Activated naive CD8-positive, alpha-beta T cell treated with anti-CD3 and anti-CD28 coated beads for 36 hours (primary cell): ENCODE measurements around the gene SLAMF6. TPM values are rescaled to one million over a fixed set of nuclear protein-coding genes. Genes with fewer than 3 reads are reported as not detected.
A peak's percentile ranks its signal among the peaks of the same experiment; 100 is the strongest.
"Not testable (repeated sequence)": the region's sequence is repeated elsewhere in the genome, so short reads cannot be mapped to it uniquely, and the experiment has no call there.

Experiments used
- DNase-seq: peaks from one replicate; pipeline ENCODE4 v3.0.0; 2021
- H3K27ac Mint-ChIP-seq: one replicate; pipeline ENCODE4 v1.8.0; 2022; ENCODE audit warnings: mild to moderate bottlenecking, moderate library complexity, mixed read lengths
- H3K27me3 Mint-ChIP-seq: one replicate; pipeline ENCODE4 v1.8.0; 2022; ENCODE audit warnings: mild to moderate bottlenecking, mixed read lengths
- H3K36me3 Mint-ChIP-seq: one replicate; pipeline ENCODE4 v1.8.0; 2021; ENCODE audit warnings: mild to moderate bottlenecking, mixed read lengths
- H3K4me1 Mint-ChIP-seq: one replicate; pipeline ENCODE4 v1.8.0; 2021; ENCODE audit warnings: mixed read lengths
- H3K4me3 Mint-ChIP-seq: one replicate; pipeline ENCODE4 v1.8.0; 2022; ENCODE audit warnings: mild to moderate bottlenecking, moderate library complexity, mixed read lengths
- H3K9me3 Mint-ChIP-seq: one replicate; pipeline ENCODE4 v1.8.0; 2022; ENCODE audit warnings: mixed read lengths
- total RNA-seq, 2 experiments: library from RNA; stranded (reverse); gene quantifications; one replicate each; pipeline ENCODE4 v1.2.3, GENCODE V29; 2021

SLAMF6 gene
- total RNA-seq, 2 experiments from 2014 or later = 46.8 to 48.1 TPM

DNA sequence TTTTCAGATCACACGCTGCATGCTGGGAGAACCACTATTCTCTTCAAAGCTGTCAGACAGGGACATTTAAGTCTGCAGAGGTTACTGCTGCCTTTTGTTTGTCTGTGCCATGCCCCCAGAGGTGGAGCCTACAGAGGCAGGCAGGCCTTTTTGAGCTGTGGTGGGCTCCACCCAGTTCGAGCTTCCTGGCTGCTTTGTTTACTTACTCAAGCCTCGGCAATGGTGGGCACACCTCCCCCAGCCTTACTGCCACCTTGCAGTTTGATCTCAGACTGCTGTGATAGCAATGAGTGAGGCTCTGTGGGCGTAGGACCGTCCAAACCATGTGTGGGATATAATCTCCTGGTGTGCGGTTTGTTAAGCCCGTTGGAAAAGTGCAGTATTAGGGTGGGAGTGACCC is 42.3 kb downstream of the SLAMF6 start:
- H3K4me3 Mint-ChIP-seq = not testable (repeated sequence)

GRCh38 chr1:160479091-160479490 is 44.0 kb downstream of the SLAMF6 start:
- H3K4me3 Mint-ChIP-seq, H3K27me3 Mint-ChIP-seq, H3K27ac Mint-ChIP-seq, DNase-seq: not testable (repeated sequence)
- Mint-ChIP-seq H3K36me3 (peaks cover 36% of the 10 kb centered on the region), H3K4me1 (peaks cover 17% of the 10 kb centered on the region), H3K9me3 (peaks cover 32% of the 10 kb centered on the region)

More for the DNA sequence above, 42.3 kb downstream of the SLAMF6 start:
- not testable (repeated sequence) for H3K27me3 Mint-ChIP-seq, DNase-seq
- Mint-ChIP-seq H3K9me3 (peaks cover 37% of the 10 kb centered on the region), H3K4me1 (peaks cover 18% of the 10 kb centered on the region), H3K36me3 (peaks cover 47% of the 10 kb centered on the region), H3K27ac (peak overlapping the region; percentile 67)

DNA sequence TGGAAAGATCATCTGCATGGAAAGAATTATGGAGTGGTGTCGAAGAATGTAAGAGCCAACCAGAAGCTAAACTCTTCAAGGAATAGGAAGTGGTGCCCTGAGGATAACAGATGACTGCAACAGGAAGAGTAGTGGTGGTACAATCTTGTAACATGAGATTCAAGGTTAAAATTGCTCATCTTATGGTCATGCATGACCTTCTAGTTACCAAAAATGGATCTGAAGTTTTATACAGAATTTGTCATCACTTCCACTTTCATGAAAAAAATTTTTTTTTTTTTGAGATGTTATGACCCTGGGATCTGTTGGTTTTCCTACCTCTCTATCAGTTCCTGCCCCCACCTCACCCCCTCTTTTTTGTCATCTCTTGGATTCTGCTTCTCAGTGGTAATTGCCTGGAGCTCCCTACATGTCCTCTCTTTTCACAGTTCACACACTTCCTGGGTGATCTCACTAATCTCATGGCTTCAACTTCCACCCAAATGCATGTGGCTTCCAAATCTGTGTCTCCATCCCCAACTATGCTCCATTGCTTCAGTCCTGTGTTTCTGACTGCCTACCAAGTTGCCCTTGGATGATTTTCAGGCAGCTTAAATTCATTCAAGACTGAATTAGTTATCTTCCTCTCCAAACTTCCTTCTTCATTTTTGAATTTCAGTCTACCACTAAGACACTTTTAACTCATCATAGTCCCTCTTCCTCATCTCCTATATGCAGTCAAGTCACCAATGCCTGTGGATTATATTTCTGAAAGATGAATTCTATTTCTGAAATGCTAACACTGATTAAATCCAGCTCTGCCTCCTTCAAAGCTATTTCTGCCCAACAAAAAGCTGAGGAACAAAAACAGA is 48.4 kb downstream of the SLAMF6 start:
- H3K27me3 Mint-ChIP-seq = no peaks in the 10 kb centered on the region
- H3K4me1 Mint-ChIP-seq = peaks cover 6% of the 10 kb centered on the region
- peaks cover 12% of the 10 kb centered on the region for H3K9me3 Mint-ChIP-seq

GRCh38 chr1:160472112-160472511 is 50.9 kb downstream of the SLAMF6 start:
- DNase-seq = no peak
- no peaks in the 10 kb centered on the region for H3K9me3 Mint-ChIP-seq
- peaks cover 19% of the 10 kb centered on the region for H3K4me1 Mint-ChIP-seq
- H3K27me3 Mint-ChIP-seq = no peaks in the 10 kb centered on the region
- peaks cover 11% of the 10 kb centered on the region for H3K36me3 Mint-ChIP-seq
- H3K27ac Mint-ChIP-seq = no peak overlapping the region
- H3K4me3 Mint-ChIP-seq = no peak overlapping the region

More for the DNA sequence above, 48.4 kb downstream of the SLAMF6 start:
- Mint-ChIP-seq H3K4me3 (no peak overlapping the region), H3K27ac (no peak overlapping the region), H3K36me3 (peaks cover 13% of the 10 kb centered on the region)
- DNase-seq = no peak

GRCh38 chr1:160471253-160471652 is 51.8 kb downstream of the SLAMF6 start:
- no peaks in the 10 kb centered on the region for H3K27me3 Mint-ChIP-seq
- peaks cover 28% of the 10 kb centered on the region for H3K4me1 Mint-ChIP-seq
- H3K9me3 Mint-ChIP-seq = no peaks in the 10 kb centered on the region
- H3K27ac Mint-ChIP-seq = no peak overlapping the region
- H3K4me3 Mint-ChIP-seq = no peak overlapping the region
- no peak for DNase-seq
- peaks cover 18% of the 10 kb centered on the region for H3K36me3 Mint-ChIP-seq

DNA sequence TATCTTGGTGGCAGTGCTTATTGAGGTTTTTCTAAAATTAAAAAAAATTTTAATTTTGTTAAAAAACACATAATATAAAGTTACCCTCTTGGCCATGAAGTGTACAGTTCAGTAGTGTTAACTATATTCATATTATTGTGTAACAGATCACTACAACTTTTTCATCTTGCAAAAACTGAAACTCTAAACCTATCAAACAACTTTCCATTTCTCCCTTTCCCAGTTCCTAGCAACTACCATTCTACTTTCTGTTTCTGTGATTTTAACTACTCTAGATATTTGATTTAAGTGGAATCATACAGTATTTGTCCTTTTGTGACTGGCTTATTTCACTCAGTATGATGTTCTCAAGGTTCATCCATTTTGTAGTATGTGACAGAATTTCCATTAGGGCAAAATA is 55.5 kb downstream of the SLAMF6 start:
- no peak for DNase-seq
- H3K27me3 Mint-ChIP-seq = no peaks in the 10 kb centered on the region
- peaks cover 35% of the 10 kb centered on the region for H3K36me3 Mint-ChIP-seq
- H3K4me1 Mint-ChIP-seq = peaks cover 56% of the 10 kb centered on the region
- H3K27ac Mint-ChIP-seq = peak overlapping the region; percentile 94
- H3K4me3 Mint-ChIP-seq = no peak overlapping the region
- H3K9me3 Mint-ChIP-seq = peaks cover 11% of the 10 kb centered on the region

DNA sequence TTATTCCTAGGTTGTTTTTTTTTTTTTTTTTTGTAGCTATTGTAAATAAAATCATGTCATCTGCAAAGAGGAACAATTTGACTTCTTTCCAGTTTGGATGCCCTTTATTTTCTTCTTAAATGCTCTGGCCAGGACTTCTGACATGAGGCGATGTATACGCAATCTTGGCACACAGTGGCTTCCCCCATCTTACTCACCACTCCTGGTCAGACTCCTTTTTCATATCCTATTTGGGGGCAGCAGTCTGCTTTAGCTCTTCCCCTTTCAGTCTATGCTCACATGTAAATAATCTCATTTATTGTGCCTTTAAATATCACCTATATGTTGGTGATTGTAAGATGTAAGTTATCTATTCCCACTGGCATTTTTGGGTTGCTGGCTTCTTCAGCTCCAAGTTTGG is 56.1 kb downstream of the SLAMF6 start:
- peaks cover 11% of the 10 kb centered on the region for H3K9me3 Mint-ChIP-seq
- peak overlapping the region; percentile 83 for H3K27ac Mint-ChIP-seq
- H3K27me3 Mint-ChIP-seq = no peaks in the 10 kb centered on the region
- H3K36me3 Mint-ChIP-seq = peaks cover 35% of the 10 kb centered on the region
- H3K4me3 Mint-ChIP-seq = no peak overlapping the region
- H3K4me1 Mint-ChIP-seq = peaks cover 60% of the 10 kb centered on the region
- DNase-seq = no peak

GRCh38 chr1:160465123-160465522 is 57.9 kb downstream of the SLAMF6 start:
- H3K4me3 Mint-ChIP-seq = no peak overlapping the region
- H3K27ac Mint-ChIP-seq = peak overlapping the region; percentile 83
- peaks cover 35% of the 10 kb centered on the region for H3K36me3 Mint-ChIP-seq
- H3K9me3 Mint-ChIP-seq = peaks cover 11% of the 10 kb centered on the region
- H3K4me1 Mint-ChIP-seq = peaks cover 75% of the 10 kb centered on the region
- no peak for DNase-seq
- no peaks in the 10 kb centered on the region for H3K27me3 Mint-ChIP-seq

DNA sequence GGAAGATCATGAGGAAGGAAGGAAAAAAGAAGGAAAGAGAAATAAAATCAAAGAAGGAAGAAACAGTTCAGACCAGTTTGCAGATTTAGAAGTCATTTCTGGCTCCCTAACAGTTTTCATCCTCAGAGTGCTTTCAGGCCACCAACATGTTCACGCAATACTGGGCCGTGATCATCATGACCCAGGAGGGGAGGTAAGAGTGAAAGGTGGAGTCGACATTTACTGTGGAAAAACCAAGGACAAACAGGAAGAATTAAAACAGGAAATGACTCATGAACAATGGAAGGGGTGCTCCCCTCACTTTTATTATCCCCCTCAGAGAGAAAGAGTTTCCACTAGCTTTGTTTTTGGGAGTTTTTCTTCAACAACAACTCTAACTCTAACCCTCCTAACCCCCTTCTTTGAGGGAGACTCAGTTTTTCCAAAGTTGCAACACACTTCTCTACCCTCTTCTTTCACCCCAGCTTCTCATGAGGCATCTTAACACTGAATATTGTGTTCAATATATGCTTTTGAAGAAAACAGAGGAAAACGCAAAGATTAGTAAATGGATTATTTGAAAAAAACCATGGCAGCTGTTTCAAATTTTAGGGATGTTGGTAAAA is 62.3 kb downstream of the SLAMF6 start:
- H3K27me3 Mint-ChIP-seq = no peaks in the 10 kb centered on the region
- peaks cover 79% of the 10 kb centered on the region for H3K4me1 Mint-ChIP-seq
- H3K27ac Mint-ChIP-seq = peak overlapping the region; percentile 99
- DNase-seq = peak; percentile 54
- H3K36me3 Mint-ChIP-seq = peaks cover 22% of the 10 kb centered on the region
- peak overlapping the region; percentile 77 for H3K4me3 Mint-ChIP-seq
- H3K9me3 Mint-ChIP-seq = peaks cover 10% of the 10 kb centered on the region

DNA sequence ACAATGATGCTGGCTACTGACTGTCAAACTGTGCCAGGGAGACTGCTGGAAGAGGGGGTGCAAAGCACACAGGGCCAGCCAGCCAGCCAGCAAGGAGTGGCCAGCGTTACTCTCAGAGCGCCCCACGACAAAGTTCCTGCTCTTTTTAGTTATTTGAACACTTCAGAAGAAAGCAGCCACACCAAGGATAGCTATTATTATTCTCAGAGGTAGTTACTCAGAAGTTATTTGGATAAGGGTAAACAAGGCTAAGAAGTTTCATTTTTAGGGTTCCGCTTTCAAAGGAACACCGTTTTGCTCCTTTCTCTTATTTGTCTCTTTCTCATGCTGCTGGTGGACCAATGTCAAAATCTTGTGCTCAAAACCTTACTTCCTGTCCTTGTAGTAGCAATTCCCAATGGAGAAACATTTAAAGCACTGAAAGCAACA is 62.8 kb downstream of the SLAMF6 start:
- Mint-ChIP-seq H3K4me1 (peaks cover 81% of the 10 kb centered on the region), H3K36me3 (peaks cover 20% of the 10 kb centered on the region), H3K4me3 (peak overlapping the region; percentile 77)

DNA sequence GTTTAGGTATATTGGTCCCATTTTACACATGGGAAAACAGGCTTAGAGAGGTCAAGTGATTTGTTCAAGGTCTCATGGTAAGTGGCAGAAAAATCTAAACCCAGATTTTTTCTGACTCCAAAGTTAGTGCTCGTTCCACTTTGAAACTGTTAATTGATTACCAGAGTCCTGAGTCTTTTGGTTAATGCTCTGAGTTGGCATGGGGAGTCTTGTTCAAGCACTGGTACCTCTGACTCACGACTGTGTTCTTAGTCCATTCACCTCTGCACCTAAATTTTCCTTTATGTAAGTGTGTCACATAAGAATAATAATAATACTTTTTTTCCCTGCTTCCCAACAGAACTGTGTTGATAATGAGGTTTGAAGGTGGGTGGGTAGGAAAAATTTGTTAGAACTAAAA is 63.4 kb downstream of the SLAMF6 start:
- H3K27me3 Mint-ChIP-seq = no peaks in the 10 kb centered on the region
- peaks cover 17% of the 10 kb centered on the region for H3K36me3 Mint-ChIP-seq
- DNase-seq = no peak
- H3K9me3 Mint-ChIP-seq = peaks cover 4% of the 10 kb centered on the region
- peak overlapping the region; percentile 77 for H3K4me3 Mint-ChIP-seq
- H3K4me1 Mint-ChIP-seq = peaks cover 82% of the 10 kb centered on the region
- peak overlapping the region; percentile 99 for H3K27ac Mint-ChIP-seq

More for the DNA sequence above, 62.8 kb downstream of the SLAMF6 start:
- Mint-ChIP-seq H3K27ac (peak overlapping the region; percentile 99), H3K27me3 (no peaks in the 10 kb centered on the region), H3K9me3 (peaks cover 6% of the 10 kb centered on the region)
- DNase-seq = peak; percentile 22

GRCh38 chr1:160459056-160459455 is 64.0 kb downstream of the SLAMF6 start:
- H3K4me1 Mint-ChIP-seq = peaks cover 81% of the 10 kb centered on the region
- H3K27me3 Mint-ChIP-seq = no peaks in the 10 kb centered on the region
- H3K4me3 Mint-ChIP-seq = peak overlapping the region; percentile 12
- H3K27ac Mint-ChIP-seq = peak overlapping the region; percentile 99
- DNase-seq = no peak
- peaks cover 15% of the 10 kb centered on the region for H3K36me3 Mint-ChIP-seq
- H3K9me3 Mint-ChIP-seq = peaks cover 2% of the 10 kb centered on the region

GRCh38 chr1:160455153-160455517 is 67.9 kb downstream of the SLAMF6 start:
- Mint-ChIP-seq H3K27me3 (no peaks in the 10 kb centered on the region), H3K27ac (peak overlapping the region; percentile 86), H3K9me3 (peaks cover 4% of the 10 kb centered on the region), H3K36me3 (peaks cover 14% of the 10 kb centered on the region), H3K4me1 (peaks cover 77% of the 10 kb centered on the region), H3K4me3 (no peak overlapping the region)
- no peak for DNase-seq

- H3K9me3 Mint-ChIP-seq = peaks cover 4% of the 10 kb centered on the region
- no peaks in the 10 kb centered on the region for H3K27me3 Mint-ChIP-seq
- peak overlapping the region; percentile 86 for H3K27ac Mint-ChIP-seq
- H3K4me3 Mint-ChIP-seq = no peak overlapping the region
- DNase-seq = no peak
- H3K4me1 Mint-ChIP-seq = peaks cover 73% of the 10 kb centered on the region
- H3K36me3 Mint-ChIP-seq = peaks cover 14% of the 10 kb centered on the region
These were observed 68.5 kb downstream of the SLAMF6 start for GRCh38 chr1:160454371-160455152.

- DNase-seq = no peak
- H3K27me3 Mint-ChIP-seq = no peaks in the 10 kb centered on the region
- H3K27ac Mint-ChIP-seq = peak overlapping the region; percentile 82
- H3K36me3 Mint-ChIP-seq = peaks cover 10% of the 10 kb centered on the region
- H3K9me3 Mint-ChIP-seq = peaks cover 3% of the 10 kb centered on the region
- peaks cover 61% of the 10 kb centered on the region for H3K4me1 Mint-ChIP-seq
- no peak overlapping the region for H3K4me3 Mint-ChIP-seq
These were observed 69.6 kb downstream of the SLAMF6 start for GRCh38 chr1:160453443-160453842.
